GM18517 (cell line): ENCODE measurements around the gene RIF1.

Experiments
- ATAC-seq: cut with Tn5 transposase; IDR thresholded peaks from one replicate; pipeline ENCODE4 v1.9.1; 2021; ENCODE audit warnings: mild to moderate bottlenecking, moderate library complexity; ENCODE audit not compliant: unreplicated experiment

Gene RIF1

DNA sequence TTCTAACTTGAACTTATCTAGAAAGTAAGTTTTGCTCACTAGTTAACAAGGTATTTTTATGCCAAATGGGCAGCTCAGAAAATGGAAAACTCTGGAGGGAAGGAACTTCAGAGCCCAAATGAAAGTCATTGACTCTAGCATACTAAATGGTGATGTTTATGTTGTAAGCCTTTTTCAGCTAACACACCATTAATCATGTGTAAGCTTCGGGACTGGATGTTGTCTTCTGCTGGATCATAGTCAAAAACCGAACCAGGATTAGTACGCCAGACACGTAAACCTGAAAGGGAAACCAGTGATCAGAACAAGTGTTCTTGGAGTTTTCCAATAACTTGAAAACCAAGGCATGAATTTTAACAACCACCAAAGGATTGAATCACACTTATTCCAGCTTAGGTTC is 81.8 kb downstream of the RIF1 start:
- no peak for ATAC-seq

GRCh38 chr2:151498178-151498577 is 88.5 kb downstream of the RIF1 start:
- no peak for ATAC-seq

- no peak for ATAC-seq
These were observed 96.5 kb downstream of the RIF1 start for GRCh38 chr2:151506170-151506569.

GRCh38 chr2:151508519-151508918 is 98.8 kb downstream of the RIF1 start:
- ATAC-seq = no peak

DNA sequence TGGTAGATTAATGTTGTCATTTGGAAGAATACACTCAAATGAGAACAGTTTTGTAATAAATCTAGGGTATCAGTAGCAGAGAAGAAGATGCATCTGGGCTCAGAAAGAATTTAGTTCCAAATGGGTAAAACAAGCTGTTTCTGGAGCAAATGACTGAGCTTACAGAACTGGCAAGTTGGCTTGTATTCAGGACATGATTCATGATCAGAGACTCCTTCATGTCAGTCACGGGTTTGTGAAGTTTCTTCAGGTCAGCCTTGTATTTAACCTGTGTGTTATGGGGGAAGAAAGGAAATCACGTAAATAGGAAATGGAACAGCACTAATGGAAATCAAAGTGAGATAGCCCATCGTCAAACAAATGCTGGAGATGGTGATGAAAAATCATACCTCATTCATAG is 109.1 kb downstream of the RIF1 start:
- ATAC-seq = no peak

DNA sequence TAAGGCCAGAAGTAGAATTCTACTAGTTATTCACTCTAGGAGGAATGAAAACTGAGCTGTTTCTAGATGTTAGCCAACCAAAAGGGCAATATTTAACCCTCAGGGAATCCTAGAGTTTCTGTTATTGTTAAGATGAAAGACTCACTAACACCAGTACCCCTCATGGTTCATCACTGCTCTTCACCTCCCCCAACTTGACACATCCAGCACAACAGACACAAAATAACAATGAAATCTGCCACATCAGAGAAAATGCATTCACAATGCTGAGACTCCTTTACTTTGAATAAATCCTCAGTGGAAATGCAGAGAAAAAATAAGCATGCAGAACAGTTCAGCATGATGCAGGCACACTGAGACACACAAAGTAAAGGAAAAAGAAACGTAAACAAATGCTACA is 111.3 kb downstream of the RIF1 start:
- ATAC-seq = no peak

DNA sequence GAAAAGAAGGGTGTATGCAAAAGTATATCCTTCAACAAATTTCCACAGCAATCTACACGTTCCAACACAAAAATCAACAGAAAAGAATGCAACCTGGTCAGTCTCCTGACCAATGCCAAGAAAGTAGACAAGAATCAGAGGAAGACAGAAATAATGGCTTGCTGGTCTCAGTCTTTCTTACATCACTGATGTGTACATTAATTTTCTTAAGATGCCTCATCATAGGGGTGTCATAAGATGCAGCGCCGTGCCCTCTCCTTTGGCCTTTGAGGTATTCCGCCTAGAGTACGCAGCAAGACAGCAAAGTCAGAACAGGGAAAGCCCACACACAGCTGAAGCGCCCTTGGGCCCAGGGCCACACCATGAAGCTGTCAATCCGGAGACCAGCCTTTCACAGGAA is 112.9 kb downstream of the RIF1 start:
- no peak for ATAC-seq

DNA sequence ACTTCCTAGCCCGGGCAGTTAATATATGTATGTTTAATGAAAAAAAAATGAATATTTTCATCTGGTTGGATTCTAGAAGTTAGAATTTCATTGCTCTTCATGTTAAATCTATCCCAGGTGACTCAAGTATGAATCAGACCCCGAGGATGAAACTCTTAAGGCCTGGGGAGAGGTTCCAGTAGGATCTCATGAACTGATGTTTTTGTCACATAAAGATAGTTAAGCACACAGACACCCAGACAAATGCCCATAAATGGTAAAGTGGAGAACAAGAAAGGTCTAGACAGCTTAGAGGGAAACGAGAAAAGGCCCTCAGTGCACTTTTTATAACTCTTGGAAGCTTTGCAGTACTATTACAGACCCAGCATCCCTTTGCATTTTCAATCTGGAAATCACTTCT is 114.1 kb downstream of the RIF1 start:
- ATAC-seq = no peak

- no peak for ATAC-seq
These were observed 116.2 kb downstream of the RIF1 start for GRCh38 chr2:151525821-151526373.

GRCh38 chr2:151526572-151527090 is 116.9 kb downstream of the RIF1 start:
- ATAC-seq = no peak
